Adrenal gland (tissue), 12 donors: ENCODE measurements around the gene MARCKSL1. TPM values are rescaled to one million over a fixed set of nuclear protein-coding genes. Genes with fewer than 3 reads are reported as not detected.
A peak's percentile ranks its signal among the peaks of the same experiment; 100 is the strongest.

ENCODE experiments used
- DNase-seq, 7 donors: peaks; one replicate each; pipeline ENCODE4 v3.0.0-alpha.2; 2019 to 2020
- H3K27ac ChIP-seq, 5 donors: fragments of 200-600 bp; sonication (generic) in 4 of 5; 1 replicate in 3 of 5; 2 replicates in 2 of 5; pipeline versions ENCODE4 v1.5.1 to v1.8.0; 2016 to 2020; ENCODE audit warnings: mild to moderate bottlenecking in 1 of 5
- H3K27me3 ChIP-seq: fragments of 200-600 bp; 2 replicates; pipeline ENCODE4 v1.8.0; 2021
- H3K36me3 ChIP-seq, 2 donors: fragments of 200-600 bp; replicated peaks in 1 of 2; 1 replicate in 1 of 2; 2 replicates in 1 of 2; pipeline versions ENCODE4 v1.5.1 to v1.8.0; 2018 to 2022
- H3K4me1 ChIP-seq, 2 donors: fragments of 200-600 bp; replicated peaks in 1 of 2; 1 replicate in 1 of 2; 2 replicates in 1 of 2; pipeline versions ENCODE4 v1.5.1 to v1.8.0; 2018 to 2021
- H3K4me3 ChIP-seq, 4 donors: fragments of 200-600 bp; sonication (generic) in 3 of 4; one replicate each; pipeline ENCODE4 v1.5.1; 2016 to 2018
- H3K9me3 ChIP-seq, 3 donors: fragments of 200-600 bp; sonication (generic) in 1 of 3; replicated peaks in 1 of 3; 1 replicate in 2 of 3; 2 replicates in 1 of 3; pipeline versions ENCODE4 v1.5.1 to v1.8.0; 2016 to 2021
- POLR2A ChIP-seq, 2 donors: fragments of 450-650 bp; IDR thresholded peaks; one replicate each; pipeline ENCODE4 v1.6.1; 2017; ENCODE audit warnings: antibody characterized with exemption in 2 of 2, mild to moderate bottlenecking in 2 of 2, moderate library complexity in 1 of 2
- WGBS, 4 donors: extraction: QIAGEN DNeasy Blood & Tissue Kit in 2 of 4; methylation state at CpG; one replicate each; pipeline versions ENCODE4 v1.1.5 to v1.1.7; 2013 to 2017; 5-methylcytosine and 5-hydroxymethylcytosine counted together
- intact Hi-C, 2 donors: fragments of 100-400 bp; cut with DNase I; formaldehyde crosslinking; loops; one replicate each; pipeline versions ENCODE4 v1.14.1 to v1.15.0; 2022 to 2023
- polyA plus RNA-seq, 3 donors: library from polyadenylated mRNA; stranded (reverse); fragments of 200-250 nt in 2 of 3; fragments of 350-450 nt in 1 of 3; fragmentation: Illumina TruSeq in 1 of 3; extraction: RNeasy Lipid Tissue Mini Kit (QIAGEN cat#74804) in 1 of 3; gene quantifications; one replicate each; pipeline ENCODE4 v1.2.3, GENCODE V29; 2013 to 2014
- total RNA-seq, 9 donors: library from RNA; depleted of rRNA in 4 of 9; stranded (reverse); fragments of >200 nt in 4 of 9; fragments of 120-200 nt in 1 of 9; fragmentation: NEBNext Ultra II Directional in 1 of 9; extraction: Animal tissue kit (Norgen Biotek cat#: 25700) in 1 of 9; gene quantifications; one replicate each; pipeline versions ENCODE4 v1.1.0 to v1.2.4, GENCODE V29; 2013 to 2023
- TF ChIP-seq, protein P1 (sequence below), 6 experiments: fragments of 450-650 bp in 4 of 6; fragments of 200-600 bp in 2 of 6; sonication (generic) in 1 of 6; IDR thresholded peaks; 1 replicate in 5 of 6; 2 replicates in 1 of 6; pipeline versions ENCODE4 v1.5.1 to v1.8.0; 2016 to 2021; ENCODE audit warnings: antibody characterized with exemption in 6 of 6, mild to moderate bottlenecking in 2 of 6, moderate library complexity in 1 of 6
- donor health status: healthy with polysubstance abuse.
- donor health status: Bipolar disorder and iron deficiency.
- donor health status: DM: yes; HTN: yes; CAD: no.
- donor health status: DM: no; HTN: no; CAD: no.
- donor health status: DM: no; HTN: no; CAD: no.
- donor health status: DM: yes; HTN: yes; CAD: no.

MARCKSL1 gene
- total and polyA plus RNA-seq, 12 donors: 24.2 to 82.2 (median 49.1) TPM

DNA sequence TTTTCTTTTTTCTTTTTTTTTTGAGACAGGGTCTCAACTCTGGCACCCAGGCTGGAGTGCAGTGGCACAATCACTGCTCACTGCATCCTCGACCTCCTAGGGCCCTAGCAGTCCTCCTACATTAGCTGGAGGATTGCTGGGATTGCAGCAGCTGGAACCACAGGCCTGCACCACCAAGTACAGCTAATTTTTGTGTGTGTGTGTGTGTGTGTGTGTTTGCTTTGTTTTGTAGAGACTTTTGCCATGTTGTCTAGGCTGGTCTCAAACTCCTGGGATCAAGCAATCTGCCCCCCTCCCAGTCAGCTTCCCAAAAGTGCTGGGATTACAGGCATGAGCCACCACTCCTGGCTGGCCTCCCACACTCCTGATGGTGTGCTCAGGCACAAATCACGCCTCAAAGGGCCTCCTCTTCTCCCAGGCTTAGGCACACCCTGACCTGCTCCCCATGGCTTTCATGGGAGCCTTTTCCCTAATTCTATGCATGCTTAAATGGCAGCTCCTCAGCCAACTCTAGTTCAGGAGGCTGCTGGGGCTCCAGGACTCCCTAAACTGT, 16.9 kb upstream of the MARCKSL1 start:
- no peak for DNase-seq
- no peaks in the 10 kb centered on the region for H3K9me3 ChIP-seq
- H3K27ac ChIP-seq: peak overlapping the region; percentile 18 to 97 (median 93)
- H3K4me3 ChIP-seq: no peak overlapping the region
- no peaks in the 10 kb centered on the region for H3K36me3 ChIP-seq
- peaks cover 37 to 61% of the 10 kb centered on the region in 2 donors for H3K4me1 ChIP-seq
- 35 to 56% (median 45%) methylated on average over 2 of the region's 2 CpGs for WGBS, 4 donors
- intact Hi-C loops: no loop called here
- no peaks in the 10 kb centered on the region for H3K27me3 ChIP-seq
- TF ChIP-seq POLR2A (IDR thresholded peaks at IDR 0.05): no peak
- TF ChIP-seq, protein P1, sequence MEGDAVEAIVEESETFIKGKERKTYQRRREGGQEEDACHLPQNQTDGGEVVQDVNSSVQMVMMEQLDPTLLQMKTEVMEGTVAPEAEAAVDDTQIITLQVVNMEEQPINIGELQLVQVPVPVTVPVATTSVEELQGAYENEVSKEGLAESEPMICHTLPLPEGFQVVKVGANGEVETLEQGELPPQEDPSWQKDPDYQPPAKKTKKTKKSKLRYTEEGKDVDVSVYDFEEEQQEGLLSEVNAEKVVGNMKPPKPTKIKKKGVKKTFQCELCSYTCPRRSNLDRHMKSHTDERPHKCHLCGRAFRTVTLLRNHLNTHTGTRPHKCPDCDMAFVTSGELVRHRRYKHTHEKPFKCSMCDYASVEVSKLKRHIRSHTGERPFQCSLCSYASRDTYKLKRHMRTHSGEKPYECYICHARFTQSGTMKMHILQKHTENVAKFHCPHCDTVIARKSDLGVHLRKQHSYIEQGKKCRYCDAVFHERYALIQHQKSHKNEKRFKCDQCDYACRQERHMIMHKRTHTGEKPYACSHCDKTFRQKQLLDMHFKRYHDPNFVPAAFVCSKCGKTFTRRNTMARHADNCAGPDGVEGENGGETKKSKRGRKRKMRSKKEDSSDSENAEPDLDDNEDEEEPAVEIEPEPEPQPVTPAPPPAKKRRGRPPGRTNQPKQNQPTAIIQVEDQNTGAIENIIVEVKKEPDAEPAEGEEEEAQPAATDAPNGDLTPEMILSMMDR (IDR thresholded peaks at IDR 0.05): no peak

DNA sequence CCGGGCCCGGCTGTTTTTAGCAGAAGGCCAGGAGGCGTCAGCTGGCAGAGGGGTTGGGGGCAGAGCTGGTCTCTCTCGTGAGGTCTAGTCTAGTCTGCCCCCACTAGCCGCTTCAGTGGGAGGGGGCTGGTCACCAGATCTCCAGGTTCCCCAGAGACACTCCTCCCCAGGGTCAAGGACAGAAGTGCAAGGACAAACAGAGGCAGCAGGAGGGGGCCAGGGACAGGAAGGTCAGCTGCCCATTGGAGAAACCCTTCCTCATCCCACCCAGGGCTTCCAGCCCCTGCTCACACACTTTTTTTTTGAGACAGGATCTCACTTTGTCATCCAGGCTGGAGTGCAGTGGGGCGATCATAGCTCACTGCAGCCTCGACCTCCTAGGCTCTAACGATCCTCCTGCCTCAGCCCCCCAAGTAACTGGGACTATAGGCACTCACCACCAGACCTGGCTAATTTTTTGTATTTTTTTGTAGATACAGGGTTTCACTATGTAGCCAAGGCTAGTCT, 16.3 kb upstream of the MARCKSL1 start:
- intact Hi-C loops: no loop called here
- H3K4me1 ChIP-seq: peaks cover 43 to 67% of the 10 kb centered on the region in 2 donors

DNA sequence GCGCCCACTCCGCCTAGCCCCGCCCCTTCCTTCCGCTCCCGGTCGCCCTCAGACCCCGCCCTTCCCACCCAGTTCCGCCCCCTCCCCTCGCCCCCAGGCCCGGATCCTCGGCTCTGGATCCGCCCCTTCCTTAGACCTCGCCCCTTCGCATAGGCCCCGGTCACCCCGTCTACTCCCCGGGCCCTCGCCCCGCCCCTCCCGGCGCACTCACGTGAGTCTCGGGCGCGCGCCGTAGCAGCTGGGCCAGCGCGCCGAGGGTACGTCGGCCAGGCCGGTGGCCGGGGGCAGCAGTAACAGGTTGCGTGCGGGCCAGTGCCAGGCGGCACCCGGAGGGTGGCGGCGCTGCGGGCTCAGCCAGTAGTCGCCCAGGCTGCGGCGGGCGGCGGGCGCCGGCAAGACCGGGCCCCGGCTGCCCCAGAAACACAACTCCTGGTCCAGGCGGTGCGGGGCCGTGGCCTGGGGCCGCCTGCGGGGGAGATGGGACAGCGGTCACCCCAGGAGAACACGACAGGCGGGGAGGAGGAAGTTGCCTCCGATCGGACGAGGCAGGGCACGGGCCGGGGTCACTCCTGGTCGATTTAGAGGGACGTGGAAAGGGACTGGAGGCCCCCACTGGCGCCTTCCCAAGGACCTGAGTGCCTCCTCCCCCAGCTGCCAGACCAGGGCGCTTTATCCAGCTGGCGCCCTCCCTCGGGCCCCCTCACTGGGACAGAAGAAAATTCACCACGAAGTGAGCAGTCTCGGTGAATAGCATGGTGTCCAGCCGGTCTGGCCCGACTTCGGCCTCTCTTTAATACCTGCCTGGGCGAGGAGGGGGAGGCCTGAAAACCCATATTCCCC, 15.6 kb upstream of the MARCKSL1 start:
- H3K27me3 ChIP-seq: no peaks in the 10 kb centered on the region

More for the DNA sequence above, 16.3 kb upstream of the MARCKSL1 start:
- peak in 2 of 7 donors; percentile 41 to 51 for DNase-seq
- peak overlapping the region in 2 of 4 donors; percentile 35 to 66 for H3K4me3 ChIP-seq
- H3K27me3 ChIP-seq: no peaks in the 10 kb centered on the region
- no peaks in the 10 kb centered on the region for H3K9me3 ChIP-seq
- H3K27ac ChIP-seq: peak overlapping the region; percentile 44 to 97 (median 93)
- 22 to 41% (median 33%) methylated on average over 5 to 8 of the region's 8 CpGs for WGBS, 4 donors
- no peak for TF ChIP-seq POLR2A (IDR thresholded peaks at IDR 0.05)
- TF ChIP-seq, protein P1 (IDR thresholded peaks at IDR 0.05): no peak
- H3K36me3 ChIP-seq: no peaks in the 10 kb centered on the region

More for the DNA sequence above, 15.6 kb upstream of the MARCKSL1 start:
- peak; percentile 95 to 96 (median 96) for DNase-seq
- no peaks in the 10 kb centered on the region for H3K9me3 ChIP-seq
- TF ChIP-seq, protein P1 (IDR thresholded peaks at IDR 0.05): peak in 1 of 6 experiments; percentile 3
- peak; percentile 93 to 97 for TF ChIP-seq POLR2A (IDR thresholded peaks at IDR 0.05)
- intact Hi-C loops: no loop called here
- H3K36me3 ChIP-seq: no peaks in the 10 kb centered on the region
- peak overlapping the region; percentile 35 to 70 (median 61) for H3K4me3 ChIP-seq
- H3K27ac ChIP-seq: peak overlapping the region; percentile 44 to 97 (median 93)
- WGBS, 4 donors: 0 to 11% (median 1%) methylated on average over 9 to 75 of the region's 75 CpGs
- H3K4me1 ChIP-seq: peaks cover 43 to 69% of the 10 kb centered on the region in 2 donors
